Measurements from ENCODE around the gene RUNX1. TPM values are rescaled to one million over a fixed set of nuclear protein-coding genes. Genes with fewer than 3 reads are reported as not detected.

Gene RUNX1
- total and polyA plus RNA-seq, 2 donors (not counting 3 experiments of a cell fraction or from before 2014, with no cell fraction given) = 4.6 to 17.9 TPM

- no peaks in the 10 kb centered on the region for H4K20me1 ChIP-seq (replicated peaks; ENCODE audit: control insufficient read depth, extremely low read depth, insufficient read depth, low read length)
- no peaks in the 10 kb centered on the region for H3K9me3 ChIP-seq (replicated peaks; ENCODE audit: control insufficient read depth, insufficient read depth, low read length)
- no peak for TF ChIP-seq GATA2 (IDR thresholded peaks at IDR 0.05; ENCODE audit: insufficient read depth, insufficient read length, low read depth, low read length)
- TF ChIP-seq EZH2 (IDR thresholded peaks at IDR 0.05; ENCODE audit: borderline replicate concordance, low read depth, low read length, severe bottlenecking) = no peak
- TF ChIP-seq POLR2AphosphoS5 (IDR thresholded peaks at IDR 0.05; ENCODE audit: insufficient read depth, low read depth, low read length) = no peak
- no peak for TF ChIP-seq MAX (IDR thresholded peaks at IDR 0.05; ENCODE audit: insufficient read depth, insufficient read length)
- no peak for TF ChIP-seq POLR2A (IDR thresholded peaks at IDR 0.05; ENCODE audit: low read depth, low read length)
- TF ChIP-seq JUN (IDR thresholded peaks at IDR 0.05; ENCODE audit: borderline replicate concordance, insufficient read depth, insufficient read length, low read depth) = no peak
- no peak for TF ChIP-seq MYC (IDR thresholded peaks at IDR 0.05; ENCODE audit: low read depth, low read length)
- no peak for TF ChIP-seq CTCF (IDR thresholded peaks at IDR 0.05; ENCODE audit: extremely low read depth in 1 of 2, insufficient read depth in 1 of 2, low read depth in 1 of 2, low read length in 2 of 2)
- no peak for TF ChIP-seq FOS (IDR thresholded peaks at IDR 0.05; ENCODE audit: borderline replicate concordance, insufficient read depth, low read length)
- H3K9ac ChIP-seq (replicated peaks; ENCODE audit: extremely low read depth, insufficient read depth, low read length) = no peak overlapping the region
- CTCF ChIA-PET = no interaction called here
- peaks cover 32% of the 10 kb centered on the region for H3K4me1 ChIP-seq (ENCODE audit: control insufficient read depth, extremely low read depth, insufficient read depth, low read length)
- BruUV-seq (replicated peaks) = no TSS peak
- no peak overlapping the region for H2AFZ ChIP-seq (ENCODE audit: low read depth, low read length)
- H3K4me3 ChIP-seq (replicated peaks in 1 of 3; ENCODE audit: insufficient read depth in 1 of 3, low read depth in 1 of 3, low read length in 3 of 3) = no peak overlapping the region
- no peak overlapping the region for H3K4me2 ChIP-seq (ENCODE audit: insufficient read depth, low read length)
- no peaks in the 10 kb centered on the region for H3K27me3 ChIP-seq (ENCODE audit: control insufficient read depth in 2 of 2, insufficient read depth in 2 of 2, low read length in 2 of 2)
- H3K79me2 ChIP-seq (ENCODE audit: control insufficient read depth, insufficient read depth, low read length) = peaks cover 36% of the 10 kb centered on the region
- intact Hi-C loops (cut with micrococcal nuclease) = loop anchor here (5.0 to 10.0 kb wide), 3 partner anchors 241 to 571 kb away; partner anchors contain the start of gene RUNX1
- dilution Hi-C loops (cut with MboI; ENCODE audit: extremely low pct_ligation_motif_present, low sequenced_read_pairs) = no loop called here
- H3K9me1 ChIP-seq (replicated peaks; ENCODE audit: control insufficient read depth, extremely low read depth, insufficient read depth, low read length) = no peaks in the 10 kb centered on the region
- no peak for DNase-seq (ENCODE audit: low read depth, low spot score)
- H3K36me3 ChIP-seq (ENCODE audit: control insufficient read depth in 2 of 2, extremely low read depth in 1 of 2, insufficient read depth in 2 of 2, low read length in 2 of 2) = no peaks in the 10 kb centered on the region
- no peak for FAIRE-seq
- H3K27ac ChIP-seq (ENCODE audit: insufficient read depth, low read depth, low read length) = no peak overlapping the region
- POLR2A ChIA-PET = no interaction called here
These were observed 242.7 kb downstream of the RUNX1 start for GRCh38 chr21:34806423-34806822.

Data from endothelial cell of umbilical vein (primary cell).